Astrocyte (in vitro differentiated cells and primary cell): ENCODE measurements around the gene CXCL8.
"Not testable (repeated sequence)": the region's sequence is repeated elsewhere in the genome, so short reads cannot be mapped to it uniquely, and the experiment has no call there.

Source experiments
- CTCF ChIP-seq: IDR thresholded peaks from 2 replicates; pipeline ENCODE4 v1.5.1; 2011; ENCODE audit warnings: low read depth, mild to moderate bottlenecking, inconsistent platforms, low read length, moderate library complexity; ENCODE audit not compliant: insufficient read depth
- EZH2 ChIP-seq: IDR thresholded peaks from 2 replicates; pipeline ENCODE4 v1.6.1; 2012; ENCODE audit warnings: mild to moderate bottlenecking, low read length, inconsistent platforms; ENCODE audit not compliant: insufficient read depth

GRCh38 chr4:73774406-73774805 is 34.0 kb downstream of the CXCL8 start:
- TF ChIP-seq CTCF, EZH2: not testable (repeated sequence)
